HG03280 (cell line): ENCODE measurements around the gene TP53RK.

Experiments used
- ATAC-seq: cut with Tn5 transposase; IDR thresholded peaks from one replicate; pipeline ENCODE4 v1.9.1; 2021; ENCODE audit warnings: mild to moderate bottlenecking, moderate library complexity; ENCODE audit not compliant: unreplicated experiment

The TP53RK gene

GRCh38 chr20:46666306-46666705, 22.9 kb downstream of the TP53RK start:
- no peak for ATAC-seq

DNA sequence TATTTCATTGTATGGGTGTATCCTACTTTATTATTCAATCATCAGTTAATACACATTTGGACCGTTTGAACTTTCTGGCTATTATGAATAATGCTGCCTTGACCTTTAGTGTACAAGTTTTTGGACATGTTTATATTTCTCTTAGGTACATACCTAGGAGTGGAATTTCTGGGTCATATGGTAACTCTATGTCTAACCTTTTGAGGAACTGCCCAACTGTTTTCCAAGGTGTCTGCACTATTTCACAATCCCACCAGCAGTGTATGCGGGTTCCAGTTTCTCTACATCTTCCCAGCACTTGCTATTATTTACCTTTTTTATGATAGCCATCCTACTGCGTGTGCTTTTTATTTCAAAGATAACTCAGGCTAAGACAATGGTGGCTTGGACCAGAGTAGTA, 23.6 kb downstream of the TP53RK start:
- ATAC-seq, result no peak

GRCh38 chr20:46663531-46663930, 25.7 kb downstream of the TP53RK start:
- ATAC-seq, result no peak

DNA sequence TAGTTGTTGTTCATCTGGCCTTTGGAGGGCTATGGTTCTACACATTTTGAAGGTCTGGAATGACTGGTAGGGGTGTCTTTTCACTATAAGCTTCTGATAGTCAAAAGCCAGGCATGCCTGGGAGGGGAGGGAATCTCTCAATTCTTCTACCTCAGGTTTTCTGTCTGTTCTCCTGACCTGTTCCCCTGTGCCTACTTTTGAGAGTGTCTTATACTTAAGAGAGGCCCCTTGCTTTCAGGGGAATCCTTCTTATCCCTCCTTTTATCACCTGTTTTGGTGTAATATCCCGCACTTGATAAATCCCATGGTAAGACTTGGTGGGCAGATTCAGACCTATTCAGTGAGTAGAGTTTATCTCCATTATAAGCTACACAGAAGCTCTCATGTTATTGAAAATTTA, 27.6 kb downstream of the TP53RK start:
- ATAC-seq, result no peak

- no peak for ATAC-seq
Measured at GRCh38 chr20:46660487-46660886, 28.8 kb downstream of the TP53RK start.

GRCh38 chr20:46657618-46658017, 31.6 kb downstream of the TP53RK start:
- no peak for ATAC-seq

- ATAC-seq, result no peak
Measured at GRCh38 chr20:46657137-46657536, 32.1 kb downstream of the TP53RK start.

- ATAC-seq, result no peak
Measured at GRCh38 chr20:46652699-46653098, 36.5 kb downstream of the TP53RK start.

DNA sequence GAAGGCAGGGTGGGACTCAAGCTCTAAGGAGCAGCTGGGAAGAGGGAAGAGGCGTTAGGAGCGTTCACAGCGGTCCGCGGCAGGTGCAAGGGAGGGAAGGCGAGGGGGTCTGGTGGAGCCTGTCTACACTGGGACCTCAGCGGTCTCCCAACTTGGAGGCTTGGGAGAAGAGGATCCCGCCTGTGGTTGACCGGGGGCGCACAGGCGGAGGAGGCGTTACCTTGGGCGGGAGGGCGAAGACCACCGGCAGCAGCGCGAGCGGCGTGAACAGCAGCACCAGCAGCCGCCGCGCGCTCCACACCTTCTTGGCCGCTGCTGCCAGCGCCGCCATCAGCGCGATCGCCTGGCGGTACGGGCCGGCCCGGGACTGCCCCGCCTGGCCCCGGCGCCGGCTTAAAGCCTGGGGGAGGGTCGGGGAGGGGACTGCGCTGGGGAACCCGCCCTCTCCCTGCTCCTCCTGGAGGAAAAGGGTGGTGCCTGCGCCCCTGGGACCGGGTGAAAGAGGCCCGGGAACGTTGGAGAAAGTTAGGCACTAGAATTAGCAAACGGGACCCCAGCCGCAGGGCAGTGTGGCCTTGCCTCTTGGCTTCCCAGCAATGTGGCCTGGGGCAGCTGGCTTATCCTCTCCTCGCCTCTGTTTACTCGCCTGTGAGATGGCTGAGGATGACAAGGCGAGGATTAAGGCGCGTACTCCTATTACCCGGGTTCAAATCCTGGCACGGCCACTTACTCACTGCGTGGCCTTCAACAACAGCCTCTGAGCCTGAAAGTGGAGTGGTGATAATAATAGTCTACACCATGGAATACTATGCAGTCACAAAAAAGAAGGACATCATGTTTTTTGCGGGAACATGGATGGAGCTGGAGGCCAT, 37.9 kb downstream of the TP53RK start, which contains the start of gene SLC13A3:
Gene SLC13A3, minus strand, starts transcription at position 369 of the 872 bp plus-strand sequence. Its CDS starts 38 bp downstream, at position 331.
- no peak for ATAC-seq

DNA sequence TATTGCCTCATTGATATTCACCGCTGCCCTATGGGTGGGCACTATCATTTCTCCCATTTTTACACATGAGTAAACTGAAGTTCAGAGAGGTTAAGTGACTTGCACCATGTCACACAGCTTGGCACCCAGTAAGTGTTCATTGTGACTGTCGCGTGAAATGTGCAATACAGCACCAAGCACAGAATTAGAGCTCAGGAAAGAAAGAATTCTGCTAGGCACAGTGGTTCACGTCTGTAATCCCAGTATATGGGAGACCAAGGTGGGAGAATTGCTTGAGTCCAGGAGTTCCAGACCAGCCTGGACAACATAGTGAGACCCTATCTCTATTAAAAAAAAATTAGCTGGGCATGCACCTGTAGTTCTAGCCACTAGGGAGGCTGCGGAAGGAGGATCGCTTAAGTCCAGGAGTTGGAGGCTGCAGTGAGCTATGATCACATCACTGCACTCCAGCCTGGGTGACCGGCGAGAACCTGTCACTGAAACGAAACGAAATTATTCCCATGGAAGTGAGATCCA, 38.6 kb downstream of the TP53RK start:
- no peak for ATAC-seq

GRCh38 chr20:46649965-46650542, 39.2 kb downstream of the TP53RK start:
- no peak for ATAC-seq

GRCh38 chr20:46649650-46649949, 39.6 kb downstream of the TP53RK start:
- no peak for ATAC-seq

GRCh38 chr20:46648903-46649649, 40.2 kb downstream of the TP53RK start:
- ATAC-seq, result no peak

DNA sequence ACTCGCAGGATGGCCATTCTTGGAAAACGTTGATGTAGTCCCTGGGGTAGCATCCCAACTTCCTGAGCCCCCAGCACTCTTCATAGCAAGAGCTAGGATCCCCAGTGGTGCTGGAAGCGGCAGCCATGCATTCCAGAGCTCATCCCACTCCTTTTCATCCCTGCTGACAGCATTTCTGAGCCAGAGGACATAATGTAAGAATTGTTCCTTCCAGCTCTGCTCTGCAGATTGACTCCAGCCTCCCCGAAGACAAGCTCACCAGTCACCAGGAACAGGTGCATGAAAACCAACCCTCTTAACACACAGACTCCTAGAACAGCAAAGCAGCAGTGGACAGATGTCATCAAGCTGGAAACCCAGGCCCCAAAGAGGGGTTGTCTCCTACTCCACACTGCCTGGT, 41.8 kb downstream of the TP53RK start:
- ATAC-seq, result no peak

DNA sequence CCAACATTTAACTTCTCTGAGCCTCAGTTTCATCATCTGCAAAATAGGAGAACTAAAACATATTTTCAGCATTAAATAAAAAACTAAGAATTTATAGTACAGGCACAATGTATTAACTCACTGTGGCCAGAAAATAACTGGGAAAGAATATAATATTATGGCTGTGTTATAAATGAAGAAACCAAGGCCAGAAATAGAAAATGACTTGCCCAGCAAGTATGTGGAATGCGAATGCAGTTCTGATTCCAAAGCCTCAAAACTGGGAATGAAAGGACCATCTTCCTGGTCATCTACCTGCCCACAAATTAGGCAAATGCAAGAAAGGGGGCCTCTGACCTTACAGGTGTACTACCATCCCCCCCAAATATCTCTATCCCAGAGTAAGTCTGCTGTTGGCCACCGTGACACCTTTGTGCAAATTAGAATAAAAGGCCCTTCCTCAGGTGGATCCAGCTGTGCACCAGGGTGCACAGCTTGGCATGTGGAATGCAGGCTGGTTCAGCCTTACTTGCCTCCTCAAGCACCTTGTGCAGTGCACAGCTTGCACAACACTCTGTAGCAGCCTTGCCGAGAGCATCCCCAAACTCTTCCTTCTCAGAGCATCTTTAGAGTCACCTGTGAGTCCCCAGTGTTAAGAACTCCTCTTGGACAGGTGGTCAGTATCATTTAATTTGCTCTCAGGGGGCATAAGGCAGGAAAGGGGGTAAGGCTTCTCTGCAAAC, 42.4 kb downstream of the TP53RK start:
- ATAC-seq, result no peak

- ATAC-seq, result no peak
Measured at GRCh38 chr20:46646122-46646521, 43.1 kb downstream of the TP53RK start.

GRCh38 chr20:46644733-46645132, 44.5 kb downstream of the TP53RK start:
- no peak for ATAC-seq

DNA sequence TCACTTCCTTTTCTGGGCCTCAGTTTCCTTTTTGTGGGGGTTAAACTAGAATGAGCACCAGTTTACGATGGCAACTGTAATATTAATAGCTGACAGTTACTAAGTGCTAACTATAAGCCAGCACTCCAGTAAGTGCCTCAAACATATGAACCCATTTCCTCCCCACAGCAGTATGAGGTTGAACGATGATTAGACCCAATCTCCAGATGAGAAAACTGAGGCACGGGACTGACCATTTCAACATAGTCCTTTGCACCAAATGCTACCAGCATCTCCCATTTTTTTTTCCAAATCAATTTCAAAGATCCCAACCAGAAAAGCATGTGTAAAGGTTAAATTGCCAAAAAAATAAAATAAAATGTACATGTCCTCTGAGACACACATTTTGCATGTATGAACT, 45.1 kb downstream of the TP53RK start:
- no peak for ATAC-seq

- no peak for ATAC-seq
Measured at GRCh38 chr20:46642969-46643343, 46.3 kb downstream of the TP53RK start.

DNA sequence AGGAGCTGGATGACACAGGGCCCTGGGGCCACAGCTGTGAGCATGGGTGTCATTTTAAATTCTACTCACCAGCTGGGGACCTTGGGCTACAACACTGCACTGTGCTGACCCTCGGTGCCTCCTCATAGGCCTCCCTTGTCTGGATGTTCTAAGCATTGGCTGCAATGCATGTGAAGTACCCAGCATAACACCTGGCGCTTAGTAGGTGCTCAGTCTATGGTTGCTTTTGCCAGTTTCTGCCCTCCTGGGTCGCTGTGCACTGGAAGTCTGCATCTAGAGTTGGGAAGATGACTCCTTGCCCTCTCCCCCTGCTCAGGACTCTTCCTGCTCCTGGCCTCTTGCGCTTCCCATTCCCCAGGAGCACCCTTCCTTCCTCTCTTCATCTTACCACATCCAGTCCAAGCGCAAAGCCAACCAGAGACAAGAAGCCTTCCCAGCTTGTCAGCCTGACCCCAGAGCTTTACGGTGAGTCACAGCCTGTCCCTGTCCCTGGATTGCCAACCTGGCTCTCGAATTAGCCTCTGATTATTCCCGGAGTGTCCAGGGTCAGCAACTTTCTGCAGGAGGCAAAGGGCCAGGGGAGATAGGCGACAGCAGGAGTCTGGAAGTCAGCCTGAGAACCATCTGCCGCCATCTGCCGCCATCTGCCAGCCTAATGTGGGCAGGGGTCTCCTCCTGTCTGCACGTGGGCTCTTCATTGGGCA, 46.8 kb downstream of the TP53RK start:
- no peak for ATAC-seq
